ENCODE measurements around the gene TMPRSS13. TPM values are rescaled to one million over a fixed set of nuclear protein-coding genes. Genes with fewer than 3 reads are reported as not detected.

The TMPRSS13 gene
- total and polyA plus RNA-seq, 5 donors from 2014 or later: 0.57 to 3.4 (median 1.1) TPM

GRCh38 chr11:117908109-117908895 is 20.9 kb downstream of the TMPRSS13 start:
- Mint-ChIP-seq H3K27ac (peak overlapping the region in 1 of 3 donors; percentile 43), H3K9me3 (no peaks in the 10 kb centered on the region), H3K27me3 (no peaks in the 10 kb centered on the region), H3K36me3 (peaks cover 15% of the 10 kb centered on the region), H3K4me1 (peaks cover 0 to 8% (median 4%) of the 10 kb centered on the region in 4 donors), H3K4me3 (no peak overlapping the region)
- Histone ChIP-seq H3K36me3 (ENCODE audit: control insufficient read depth, insufficient read depth, low read length) (no peaks in the 10 kb centered on the region), H3K4me3 (ENCODE audit: low read depth, low read length) (no peak overlapping the region), H3K4me1 (ENCODE audit: control insufficient read depth, insufficient read depth, low read length, poor library complexity, severe bottlenecking) (peaks cover 4% of the 10 kb centered on the region), H3K9me3 (ENCODE audit: control insufficient read depth in 2 of 2, low read length in 2 of 2) (no peaks in the 10 kb centered on the region), H3K27ac (ENCODE audit: insufficient read depth, low read length, poor library complexity, severe bottlenecking) (no peak overlapping the region), H3K27me3 (ENCODE audit: control insufficient read depth, insufficient read depth, low read length) (no peaks in the 10 kb centered on the region)
- DNase-seq: no peak
- ATAC-seq (ENCODE audit: low read depth in 2 of 2): no peak

DNA sequence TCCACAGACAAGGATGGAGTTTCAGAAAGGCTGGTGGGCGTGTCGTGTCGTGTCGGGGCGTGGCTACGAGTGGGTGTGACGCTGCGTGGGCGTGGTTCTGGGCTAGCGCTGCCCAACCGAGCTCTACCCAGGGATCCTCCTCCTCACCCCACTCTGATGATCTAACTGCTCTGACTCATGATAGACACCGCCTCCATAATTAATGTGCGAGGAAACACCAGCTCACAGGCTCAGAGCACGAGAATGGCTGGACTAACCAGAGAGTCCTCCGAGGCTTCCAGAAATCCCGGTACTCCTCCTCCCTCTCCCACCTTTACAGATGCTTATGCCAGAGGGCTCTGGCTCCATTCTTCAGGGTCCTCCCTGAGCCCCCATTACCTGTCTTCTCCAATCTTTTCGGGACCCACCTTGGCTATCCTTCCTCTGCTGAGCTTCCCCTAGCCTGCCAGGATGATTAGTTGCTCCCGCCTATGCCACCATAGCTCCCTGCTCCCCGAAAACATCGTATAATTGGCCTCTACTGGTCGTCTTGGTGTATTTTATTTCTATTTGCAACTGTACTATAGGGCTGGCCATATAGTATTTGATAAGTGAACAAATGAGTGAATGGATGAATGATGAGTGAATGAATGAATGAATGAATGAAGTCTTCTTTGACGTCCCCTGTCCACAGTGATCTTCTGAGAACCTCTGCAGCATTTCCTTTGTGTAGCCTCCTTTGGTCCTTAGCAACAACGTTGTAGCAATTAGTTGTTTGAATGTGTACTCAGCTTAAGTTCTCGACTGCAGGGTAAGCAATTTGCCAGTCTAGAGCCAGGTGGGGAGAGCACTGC is 21.7 kb downstream of the TMPRSS13 start:
- Histone ChIP-seq H3K9me3 (ENCODE audit: control insufficient read depth in 2 of 2, low read length in 2 of 2) (no peaks in the 10 kb centered on the region), H3K36me3 (ENCODE audit: control insufficient read depth, insufficient read depth, low read length) (no peaks in the 10 kb centered on the region), H3K27ac (ENCODE audit: insufficient read depth, low read length, poor library complexity, severe bottlenecking) (no peak overlapping the region), H3K4me1 (ENCODE audit: control insufficient read depth, insufficient read depth, low read length, poor library complexity, severe bottlenecking) (peaks cover 4% of the 10 kb centered on the region), H3K4me3 (ENCODE audit: low read depth, low read length) (no peak overlapping the region), H3K27me3 (ENCODE audit: control insufficient read depth, insufficient read depth, low read length) (no peaks in the 10 kb centered on the region)
- Mint-ChIP-seq H3K4me1 (peaks cover 0 to 8% (median 4%) of the 10 kb centered on the region in 4 donors), H3K9me3 (no peaks in the 10 kb centered on the region), H3K4me3 (no peak overlapping the region), H3K36me3 (peaks cover 6% of the 10 kb centered on the region), H3K27me3 (no peaks in the 10 kb centered on the region), H3K27ac (peak overlapping the region in 2 of 3 donors; percentile 48 to 85)
- DNase-seq (peak; percentile 17 to 83 (median 42)), ATAC-seq (ENCODE audit: low read depth in 2 of 2) (peak; percentile 82 to 83)

DNA sequence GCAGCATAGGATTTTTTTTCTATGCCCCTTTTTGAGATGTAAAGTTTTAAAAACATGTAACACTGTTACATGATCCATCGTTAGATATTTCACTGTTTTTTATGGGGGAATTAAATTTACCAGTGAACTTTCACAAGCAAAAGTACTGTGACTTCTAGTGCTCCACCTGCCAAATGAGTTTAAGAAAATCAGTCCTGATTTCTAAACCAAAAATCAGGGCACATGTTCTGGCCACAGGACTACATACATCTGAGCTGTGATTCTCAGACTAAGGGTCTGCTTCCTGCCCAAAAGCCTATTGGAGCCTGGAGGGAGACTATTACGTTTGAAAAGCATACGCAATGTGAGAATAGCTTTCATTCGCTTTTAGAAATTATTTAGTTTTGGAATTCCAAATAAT is 22.5 kb downstream of the TMPRSS13 start:
- DNase-seq: no peak
- Mint-ChIP-seq H3K4me3 (no peak overlapping the region), H3K4me1 (peaks cover 0 to 8% (median 4%) of the 10 kb centered on the region in 4 donors), H3K36me3 (peaks cover 5% of the 10 kb centered on the region), H3K27ac (peak overlapping the region in 1 of 3 donors; percentile 26), H3K27me3 (no peaks in the 10 kb centered on the region), H3K9me3 (no peaks in the 10 kb centered on the region)
- no peak for ATAC-seq (ENCODE audit: low read depth in 2 of 2)
- H3K9me3 ChIP-seq (ENCODE audit: control insufficient read depth in 2 of 2, low read length in 2 of 2): no peaks in the 10 kb centered on the region
- H3K27ac ChIP-seq (ENCODE audit: insufficient read depth, low read length, poor library complexity, severe bottlenecking): no peak overlapping the region
- H3K27me3 ChIP-seq (ENCODE audit: control insufficient read depth, insufficient read depth, low read length): no peaks in the 10 kb centered on the region
- H3K36me3 ChIP-seq (ENCODE audit: control insufficient read depth, insufficient read depth, low read length): no peaks in the 10 kb centered on the region
- peaks cover 4% of the 10 kb centered on the region for H3K4me1 ChIP-seq (ENCODE audit: control insufficient read depth, insufficient read depth, low read length, poor library complexity, severe bottlenecking)
- H3K4me3 ChIP-seq (ENCODE audit: low read depth, low read length): no peak overlapping the region

- H3K4me1 Mint-ChIP-seq: peaks cover 0 to 8% (median 4%) of the 10 kb centered on the region in 4 donors
- H3K9me3 ChIP-seq (ENCODE audit: control insufficient read depth in 2 of 2, low read length in 2 of 2): no peaks in the 10 kb centered on the region
- no peak overlapping the region for H3K4me3 ChIP-seq (ENCODE audit: low read depth, low read length)
- no peaks in the 10 kb centered on the region for H3K36me3 ChIP-seq (ENCODE audit: control insufficient read depth, insufficient read depth, low read length)
- DNase-seq: no peak
- no peaks in the 10 kb centered on the region for H3K9me3 Mint-ChIP-seq
- no peaks in the 10 kb centered on the region for H3K27me3 Mint-ChIP-seq
- H3K27me3 ChIP-seq (ENCODE audit: control insufficient read depth, insufficient read depth, low read length): no peaks in the 10 kb centered on the region
- H3K4me1 ChIP-seq (ENCODE audit: control insufficient read depth, insufficient read depth, low read length, poor library complexity, severe bottlenecking): peaks cover 4% of the 10 kb centered on the region
- H3K36me3 Mint-ChIP-seq: peaks cover 5% of the 10 kb centered on the region
- H3K27ac ChIP-seq (ENCODE audit: insufficient read depth, low read length, poor library complexity, severe bottlenecking): no peak overlapping the region
- no peak overlapping the region for H3K4me3 Mint-ChIP-seq
- ATAC-seq (ENCODE audit: low read depth in 2 of 2): no peak
- peak overlapping the region in 1 of 3 donors; percentile 26 for H3K27ac Mint-ChIP-seq
These were observed 23.1 kb downstream of the TMPRSS13 start for GRCh38 chr11:117906126-117906525.

GRCh38 chr11:117905524-117905923 is 23.7 kb downstream of the TMPRSS13 start:
- no peaks in the 10 kb centered on the region for H3K27me3 Mint-ChIP-seq
- DNase-seq (no peak), ATAC-seq (ENCODE audit: low read depth in 2 of 2) (no peak)
- no peak overlapping the region for H3K4me3 Mint-ChIP-seq
- peaks cover 0 to 8% (median 4%) of the 10 kb centered on the region in 4 donors for H3K4me1 Mint-ChIP-seq
- Histone ChIP-seq H3K36me3 (ENCODE audit: control insufficient read depth, insufficient read depth, low read length) (no peaks in the 10 kb centered on the region), H3K4me3 (ENCODE audit: low read depth, low read length) (no peak overlapping the region), H3K4me1 (ENCODE audit: control insufficient read depth, insufficient read depth, low read length, poor library complexity, severe bottlenecking) (peaks cover 4% of the 10 kb centered on the region), H3K27ac (ENCODE audit: insufficient read depth, low read length, poor library complexity, severe bottlenecking) (no peak overlapping the region), H3K9me3 (ENCODE audit: control insufficient read depth in 2 of 2, low read length in 2 of 2) (no peaks in the 10 kb centered on the region), H3K27me3 (ENCODE audit: control insufficient read depth, insufficient read depth, low read length) (no peaks in the 10 kb centered on the region)
- peak overlapping the region in 1 of 3 donors; percentile 3 for H3K27ac Mint-ChIP-seq
- H3K9me3 Mint-ChIP-seq: no peaks in the 10 kb centered on the region
- no peaks in the 10 kb centered on the region for H3K36me3 Mint-ChIP-seq

DNA sequence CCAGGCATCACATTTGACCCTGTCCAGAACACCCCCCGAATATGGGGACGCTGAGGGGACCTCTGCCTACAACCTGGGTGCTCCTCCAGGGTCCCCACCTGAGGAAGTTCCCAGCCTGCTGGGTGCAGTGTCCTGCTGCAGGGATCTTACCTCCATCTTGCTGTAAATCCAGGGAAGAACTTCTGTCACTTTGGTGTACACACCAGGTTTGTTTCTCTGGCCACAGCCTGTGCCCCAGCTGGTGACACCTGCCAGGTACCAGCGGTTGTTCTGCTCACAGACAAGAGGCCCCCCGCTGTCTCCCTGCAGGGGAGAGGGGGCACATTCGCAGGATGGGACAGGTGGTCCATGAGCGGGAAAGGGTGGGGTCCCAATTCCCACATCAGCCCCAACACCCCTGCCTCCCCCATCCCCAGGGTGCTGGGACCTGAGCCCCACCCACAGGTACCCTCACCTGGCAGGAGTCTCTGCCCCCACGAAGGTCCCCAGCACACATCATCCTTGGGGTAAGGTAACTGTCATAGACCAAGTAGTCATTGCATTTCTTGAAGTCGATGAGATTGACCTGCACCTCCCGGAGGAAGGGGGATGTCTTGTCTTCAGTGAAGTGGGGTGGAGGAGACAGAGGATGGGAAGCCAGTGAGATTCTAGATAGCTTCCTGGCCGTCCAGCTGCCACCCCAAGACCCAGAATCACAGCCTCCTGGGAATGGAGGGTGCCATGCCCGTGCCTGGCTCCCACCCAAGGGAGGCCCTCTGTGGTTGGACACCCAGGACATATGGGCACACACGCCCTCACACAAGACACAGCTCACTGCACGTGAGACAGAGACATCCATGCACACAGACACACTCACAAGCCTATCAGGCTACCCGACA is 25.5 kb downstream of the TMPRSS13 start:
- no peaks in the 10 kb centered on the region for H3K27me3 ChIP-seq (ENCODE audit: control insufficient read depth, insufficient read depth, low read length)
- ATAC-seq (ENCODE audit: low read depth in 2 of 2): no peak
- H3K4me3 Mint-ChIP-seq: no peak overlapping the region
- no peak for DNase-seq
- peaks cover 0 to 12% (median 7%) of the 10 kb centered on the region in 4 donors for H3K4me1 Mint-ChIP-seq
- H3K27ac Mint-ChIP-seq: no peak overlapping the region
- no peaks in the 10 kb centered on the region for H3K9me3 ChIP-seq (ENCODE audit: control insufficient read depth in 2 of 2, low read length in 2 of 2)
- no peak overlapping the region for H3K4me3 ChIP-seq (ENCODE audit: low read depth, low read length)
- no peak overlapping the region for H3K27ac ChIP-seq (ENCODE audit: insufficient read depth, low read length, poor library complexity, severe bottlenecking)
- H3K36me3 Mint-ChIP-seq: no peaks in the 10 kb centered on the region
- H3K4me1 ChIP-seq (ENCODE audit: control insufficient read depth, insufficient read depth, low read length, poor library complexity, severe bottlenecking): peaks cover 4% of the 10 kb centered on the region
- no peaks in the 10 kb centered on the region for H3K36me3 ChIP-seq (ENCODE audit: control insufficient read depth, insufficient read depth, low read length)
- peaks cover 0 to 1% (median 0%) of the 10 kb centered on the region in 7 donors for H3K9me3 Mint-ChIP-seq
- peaks cover 9% of the 10 kb centered on the region for H3K27me3 Mint-ChIP-seq

All from CD4-positive, CD25-positive, alpha-beta regulatory T cell (primary cell).